GM18907 (cell line): ENCODE data around the gene TTC21A.

Source experiments
- ATAC-seq: cut with Tn5 transposase; IDR thresholded peaks from one replicate; pipeline ENCODE4 v1.9.1; 2021; ENCODE audit warnings: mild to moderate bottlenecking, moderate library complexity; ENCODE audit not compliant: unreplicated experiment

Gene TTC21A

GRCh38 chr3:39098473-39099000 is 8.9 kb upstream of the TTC21A start:
- no peak for ATAC-seq

- ATAC-seq: no peak
These were observed 8.2 kb upstream of the TTC21A start for GRCh38 chr3:39099242-39099641.

GRCh38 chr3:39099738-39100499 is 7.6 kb upstream of the TTC21A start:
- no peak for ATAC-seq

GRCh38 chr3:39100500-39100886 is 7.0 kb upstream of the TTC21A start:
- ATAC-seq: no peak

- no peak for ATAC-seq
These were observed 6.3 kb upstream of the TTC21A start for GRCh38 chr3:39101022-39101689.

GRCh38 chr3:39102504-39103323 is 4.8 kb upstream of the TTC21A start:
- ATAC-seq: no peak

- ATAC-seq: no peak
These were observed 4.2 kb upstream of the TTC21A start for GRCh38 chr3:39103324-39103693.

- no peak for ATAC-seq
These were observed 3.5 kb upstream of the TTC21A start for GRCh38 chr3:39103791-39104552.

- ATAC-seq: no peak
These were observed 2.4 kb upstream of the TTC21A start for GRCh38 chr3:39104961-39105686.

- ATAC-seq: no peak
These were observed 1.8 kb upstream of the TTC21A start for GRCh38 chr3:39105687-39106063.

GRCh38 chr3:39106281-39106811 is 1.1 kb upstream of the TTC21A start:
- ATAC-seq: no peak

- peak; percentile 2 for ATAC-seq
These were observed 561 bp upstream of the TTC21A start for GRCh38 chr3:39106851-39107387.

GRCh38 chr3:39108200-39108710 is 775 bp downstream of the TTC21A start:
- peak; percentile 83 for ATAC-seq

- ATAC-seq: no peak
These were observed 1.6 kb downstream of the TTC21A start for GRCh38 chr3:39109086-39109485.

- ATAC-seq: no peak
These were observed 2.7 kb downstream of the TTC21A start for GRCh38 chr3:39110041-39110639.

- no peak for ATAC-seq
These were observed 4.6 kb downstream of the TTC21A start for GRCh38 chr3:39112113-39112512.

- ATAC-seq: no peak
These were observed 5.1 kb downstream of the TTC21A start for GRCh38 chr3:39112535-39112934.

GRCh38 chr3:39113291-39113690 is 5.8 kb downstream of the TTC21A start:
- no peak for ATAC-seq

- no peak for ATAC-seq
These were observed 7.0 kb downstream of the TTC21A start for GRCh38 chr3:39114456-39114855.
